IPS-15b (cell line): ENCODE results near the gene TMEM86A.

Experiments
- H3K27me3 ChIP-seq: one replicate; pipeline ENCODE4 v1.6.1; 2013; ENCODE audit warnings: low read length; ENCODE audit not compliant: control insufficient read depth, insufficient read depth
- H3K36me3 ChIP-seq: one replicate; pipeline ENCODE4 v1.6.1; 2013; ENCODE audit warnings: low read length; ENCODE audit not compliant: control insufficient read depth, insufficient read depth
- H3K4me1 ChIP-seq: one replicate; pipeline ENCODE4 v1.6.1; 2013; ENCODE audit warnings: mild to moderate bottlenecking, low read length; ENCODE audit not compliant: control insufficient read depth, insufficient read depth
- H3K4me3 ChIP-seq: one replicate; pipeline ENCODE4 v1.5.1; 2013; ENCODE audit warnings: low read depth, low read length
- H3K9ac ChIP-seq: one replicate; pipeline ENCODE4 v1.6.1; 2013; ENCODE audit warnings: low read depth, mild to moderate bottlenecking, low read length
- H3K9me3 ChIP-seq: one replicate; pipeline ENCODE4 v1.6.1; 2013; ENCODE audit warnings: mild to moderate bottlenecking, low read length; ENCODE audit not compliant: control insufficient read depth, insufficient read depth

TMEM86A gene

DNA sequence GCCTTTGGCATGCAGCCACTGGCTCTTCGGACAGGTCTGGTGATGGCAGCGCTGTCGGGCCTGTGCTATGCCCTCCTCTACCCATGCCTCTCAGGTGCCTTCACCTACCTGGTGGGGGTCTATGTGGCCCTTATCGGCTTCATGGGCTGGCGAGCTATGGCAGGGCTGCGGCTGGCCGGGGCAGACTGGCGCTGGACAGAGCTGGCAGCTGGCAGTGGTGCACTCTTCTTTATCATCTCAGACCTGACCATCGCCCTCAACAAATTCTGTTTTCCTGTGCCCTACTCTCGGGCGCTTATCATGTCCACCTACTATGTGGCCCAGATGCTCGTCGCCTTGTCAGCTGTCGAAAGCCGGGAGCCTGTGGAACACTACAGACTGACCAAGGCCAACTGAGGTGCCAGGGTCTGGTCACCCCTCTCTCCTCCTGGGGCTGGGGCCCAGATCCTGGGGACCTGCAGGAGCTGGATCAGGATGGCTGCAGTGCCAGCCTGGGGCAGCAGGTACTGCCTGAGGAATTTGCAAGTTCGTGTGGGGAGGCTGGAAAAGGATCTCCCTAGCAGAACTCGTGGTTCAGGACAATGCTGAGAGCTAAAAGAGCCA is 3.1 kb downstream of the TMEM86A start:
- peaks cover 5% of the 10 kb centered on the region for H3K4me1 ChIP-seq

GRCh38 chr11:18703001-18703763 is 4.6 kb downstream of the TMEM86A start:
- Histone ChIP-seq H3K4me1 (peaks cover 5% of the 10 kb centered on the region), H3K36me3 (no peaks in the 10 kb centered on the region), H3K4me3 (no peak overlapping the region), H3K9ac (no peak overlapping the region), H3K9me3 (no peaks in the 10 kb centered on the region), H3K27me3 (peaks cover 33% of the 10 kb centered on the region)

More for the DNA sequence above, 3.1 kb downstream of the TMEM86A start:
- Histone ChIP-seq H3K9me3 (no peaks in the 10 kb centered on the region), H3K9ac (no peak overlapping the region), H3K27me3 (peaks cover 40% of the 10 kb centered on the region), H3K4me3 (no peak overlapping the region), H3K36me3 (no peaks in the 10 kb centered on the region)

GRCh38 chr11:18704045-18704645 is 5.6 kb downstream of the TMEM86A start:
- H3K9me3 ChIP-seq, result no peaks in the 10 kb centered on the region
- H3K36me3 ChIP-seq, result no peaks in the 10 kb centered on the region
- no peak overlapping the region for H3K4me3 ChIP-seq
- no peak overlapping the region for H3K9ac ChIP-seq
- H3K27me3 ChIP-seq, result peaks cover 39% of the 10 kb centered on the region
- peaks cover 5% of the 10 kb centered on the region for H3K4me1 ChIP-seq

GRCh38 chr11:18704698-18705097 is 6.1 kb downstream of the TMEM86A start:
- peaks cover 5% of the 10 kb centered on the region for H3K4me1 ChIP-seq
- no peaks in the 10 kb centered on the region for H3K9me3 ChIP-seq
- H3K27me3 ChIP-seq, result peaks cover 37% of the 10 kb centered on the region
- no peak overlapping the region for H3K4me3 ChIP-seq
- H3K9ac ChIP-seq, result no peak overlapping the region
- H3K36me3 ChIP-seq, result no peaks in the 10 kb centered on the region

GRCh38 chr11:18705651-18706281 is 7.2 kb downstream of the TMEM86A start:
- H3K4me1 ChIP-seq, result peaks cover 3% of the 10 kb centered on the region
- peak overlapping the region; percentile 47 for H3K9ac ChIP-seq
- H3K4me3 ChIP-seq, result peak overlapping the region; percentile 79

GRCh38 chr11:18706330-18707243 is 8.0 kb downstream of the TMEM86A start:
- no peaks in the 10 kb centered on the region for H3K9me3 ChIP-seq
- peaks cover 3% of the 10 kb centered on the region for H3K4me1 ChIP-seq
- H3K36me3 ChIP-seq, result no peaks in the 10 kb centered on the region
- H3K27me3 ChIP-seq, result peaks cover 30% of the 10 kb centered on the region
- no peak overlapping the region for H3K9ac ChIP-seq
- H3K4me3 ChIP-seq, result peak overlapping the region; percentile 66

More at GRCh38 chr11:18705651-18706281, 7.2 kb downstream of the TMEM86A start:
- H3K9me3 ChIP-seq, result no peaks in the 10 kb centered on the region
- H3K36me3 ChIP-seq, result no peaks in the 10 kb centered on the region
- peaks cover 30% of the 10 kb centered on the region for H3K27me3 ChIP-seq

- H3K27me3 ChIP-seq, result peaks cover 32% of the 10 kb centered on the region
- H3K9me3 ChIP-seq, result no peaks in the 10 kb centered on the region
- H3K36me3 ChIP-seq, result no peaks in the 10 kb centered on the region
- H3K9ac ChIP-seq, result no peak overlapping the region
- peaks cover 3% of the 10 kb centered on the region for H3K4me1 ChIP-seq
- H3K4me3 ChIP-seq, result no peak overlapping the region
Measured at GRCh38 chr11:18707811-18708340, 9.3 kb downstream of the TMEM86A start.

- Histone ChIP-seq H3K9ac (no peak overlapping the region), H3K4me3 (no peak overlapping the region), H3K9me3 (no peaks in the 10 kb centered on the region), H3K36me3 (no peaks in the 10 kb centered on the region), H3K27me3 (peaks cover 26% of the 10 kb centered on the region), H3K4me1 (peaks cover 3% of the 10 kb centered on the region)
Measured at GRCh38 chr11:18709414-18709813, 10.8 kb downstream of the TMEM86A start.

- no peaks in the 10 kb centered on the region for H3K4me1 ChIP-seq
- H3K4me3 ChIP-seq, result no peak overlapping the region
- H3K36me3 ChIP-seq, result no peaks in the 10 kb centered on the region
- H3K27me3 ChIP-seq, result peaks cover 16% of the 10 kb centered on the region
- H3K9me3 ChIP-seq, result no peaks in the 10 kb centered on the region
- H3K9ac ChIP-seq, result no peak overlapping the region
Measured at GRCh38 chr11:18710545-18710944, 12.0 kb downstream of the TMEM86A start.

DNA sequence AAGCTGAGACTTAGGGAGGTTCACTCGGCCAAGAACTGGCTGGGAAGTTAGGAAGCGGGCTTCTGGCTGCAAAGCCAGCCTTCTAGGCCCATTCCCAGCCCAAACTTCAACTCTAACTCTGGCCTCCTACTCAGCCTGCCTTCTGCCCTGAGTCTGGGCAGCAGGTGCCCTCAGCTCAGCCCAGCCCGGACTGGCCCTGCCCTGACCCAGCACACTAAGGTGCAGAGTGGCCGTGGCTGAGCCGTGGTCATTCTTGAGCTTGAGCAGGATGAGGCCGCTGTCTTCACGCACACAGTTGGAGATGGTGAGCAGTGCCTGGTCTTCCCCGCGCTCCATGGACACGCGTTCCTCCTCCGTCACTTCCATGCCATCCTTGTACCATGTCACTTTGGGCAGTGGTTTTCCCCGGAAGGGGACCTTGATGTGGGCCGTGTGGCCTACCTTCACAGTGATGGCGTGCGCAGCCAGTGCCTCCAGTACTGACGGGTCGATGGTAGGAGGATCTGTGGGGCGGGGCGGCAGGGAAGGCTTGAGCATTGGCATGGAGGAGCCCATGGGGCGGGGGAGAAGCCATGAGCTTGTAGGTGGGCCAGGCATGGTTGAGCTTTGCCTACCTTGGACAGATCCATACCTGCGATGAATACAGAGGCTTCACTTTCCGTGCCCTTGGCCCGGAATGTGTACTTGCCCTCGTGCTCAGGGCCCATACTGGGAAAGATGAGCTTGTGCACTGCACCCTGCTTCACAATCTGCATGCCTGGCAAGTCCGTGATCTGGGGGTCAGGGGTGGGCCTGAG is 15.3 kb downstream of the TMEM86A start:
- H3K36me3 ChIP-seq, result no peaks in the 10 kb centered on the region
- no peak overlapping the region for H3K4me3 ChIP-seq
- H3K27me3 ChIP-seq, result peaks cover 12% of the 10 kb centered on the region
- H3K4me1 ChIP-seq, result no peaks in the 10 kb centered on the region
- H3K9me3 ChIP-seq, result no peaks in the 10 kb centered on the region
- no peak overlapping the region for H3K9ac ChIP-seq
